Neuronal stem cell (in vitro differentiated cells): ENCODE results near the gene RNU1-3.
A peak's percentile ranks its signal among the peaks of the same experiment; 100 is the strongest.
"Not testable (repeated sequence)": the region's sequence is repeated elsewhere in the genome, so short reads cannot be mapped to it uniquely, and the experiment has no call there.

Experiments used
- DNase-seq: peaks from one replicate; pipeline ENCODE4 v3.0.0-alpha.2; 2013; ENCODE audit warnings: low spot score
- H2AFZ ChIP-seq: one replicate; pipeline ENCODE4 v1.6.1; 2013; ENCODE audit warnings: mild to moderate bottlenecking, low read length, inconsistent platforms
- H2AK5ac ChIP-seq: 2 replicates; pipeline ENCODE4 v1.6.1; 2013; ENCODE audit warnings: low read depth, mild to moderate bottlenecking, inconsistent platforms, low read length, moderate library complexity, mixed read lengths
- H2BK120ac ChIP-seq: 2 replicates; pipeline ENCODE4 v1.6.1; 2013; ENCODE audit warnings: low read depth, mild to moderate bottlenecking, inconsistent platforms, low read length, moderate library complexity, mixed read lengths
- H2BK12ac ChIP-seq: one replicate; pipeline ENCODE4 v1.6.1; 2013; ENCODE audit warnings: low read length, inconsistent platforms
- H2BK15ac ChIP-seq: 2 replicates; pipeline ENCODE4 v1.6.1; 2013; ENCODE audit warnings: mild to moderate bottlenecking, low read length, inconsistent platforms, mixed read lengths
- H2BK5ac ChIP-seq: one replicate; pipeline ENCODE4 v1.6.1; 2013; ENCODE audit warnings: inconsistent platforms, mild to moderate bottlenecking, low read length, moderate library complexity
- H3K14ac ChIP-seq: one replicate; pipeline ENCODE4 v1.6.1; 2013; ENCODE audit warnings: low read length, inconsistent platforms
- H3K18ac ChIP-seq: 2 replicates; pipeline ENCODE4 v1.6.1; 2013; ENCODE audit warnings: low read length, inconsistent platforms
- H3K23ac ChIP-seq: 2 replicates; pipeline ENCODE4 v1.6.1; 2013; ENCODE audit warnings: low read depth, mild to moderate bottlenecking, mixed read lengths, low read length, inconsistent platforms; ENCODE audit not compliant: poor library complexity
- H3K27ac ChIP-seq: replicated peaks from 3 replicates; pipeline ENCODE4 v1.5.1; 2013; ENCODE audit warnings: low read length, inconsistent platforms
- H3K27me3 ChIP-seq, 3 experiments: 2 replicates each; pipeline ENCODE4 v1.6.1; 2013; ENCODE audit warnings: low read length in 3 of 3, mild to moderate bottlenecking in 2 of 3, inconsistent platforms in 1 of 3, low read depth in 1 of 3, mixed read lengths in 1 of 3, moderate library complexity in 1 of 3; ENCODE audit not compliant: control insufficient read depth in 3 of 3, insufficient read depth in 3 of 3
- H3K36me3 ChIP-seq, 2 donors: replicated peaks in 1 of 2; 2 replicates each; pipeline ENCODE4 v1.6.1; 2013; ENCODE audit warnings: low read length in 2 of 2; ENCODE audit not compliant: control insufficient read depth in 2 of 2, insufficient read depth in 2 of 2
- H3K4ac ChIP-seq: 2 replicates; pipeline ENCODE4 v1.6.1; 2013; ENCODE audit warnings: inconsistent platforms, mild to moderate bottlenecking, low read length, moderate library complexity
- H3K4me1 ChIP-seq, 2 donors: 1 replicate in 1 of 2; 2 replicates in 1 of 2; pipeline ENCODE4 v1.6.1; 2013; ENCODE audit warnings: low read length in 2 of 2, low read depth in 1 of 2; ENCODE audit not compliant: control insufficient read depth in 2 of 2, insufficient read depth in 1 of 2
- H3K4me2 ChIP-seq: one replicate; pipeline ENCODE4 v1.6.1; 2013; ENCODE audit warnings: mild to moderate bottlenecking, low read length, inconsistent platforms; ENCODE audit not compliant: insufficient read depth, poor library complexity, severe bottlenecking
- H3K4me3 ChIP-seq, 2 donors: 2 replicates each; pipeline ENCODE4 v1.5.1; 2013; ENCODE audit warnings: low read length in 2 of 2, mild to moderate bottlenecking in 2 of 2, inconsistent platforms in 1 of 2, moderate library complexity in 1 of 2
- H3K79me1 ChIP-seq: one replicate; pipeline ENCODE4 v1.6.1; 2013; ENCODE audit warnings: low read depth, mild to moderate bottlenecking, inconsistent platforms, low read length, moderate library complexity
- H3K9ac ChIP-seq: one replicate; pipeline ENCODE4 v1.6.1; 2013; ENCODE audit warnings: mild to moderate bottlenecking, low read depth, low read length, inconsistent platforms; ENCODE audit not compliant: poor library complexity
- H3K9me3 ChIP-seq, 2 donors: replicated peaks in 1 of 2; 2 replicates each; pipeline versions ENCODE3 to v1.6.1; 2013; ENCODE audit warnings: low read length in 2 of 2, mild to moderate bottlenecking in 2 of 2, inconsistent platforms in 1 of 2, low read depth in 1 of 2, mixed read lengths in 1 of 2, moderate library complexity in 1 of 2; ENCODE audit not compliant: control insufficient read depth in 2 of 2, insufficient read depth in 1 of 2
- H4K8ac ChIP-seq: one replicate; pipeline ENCODE4 v1.6.1; 2013; ENCODE audit warnings: low read depth, mild to moderate bottlenecking, inconsistent platforms, low read length, moderate library complexity
- H4K91ac ChIP-seq: one replicate; pipeline ENCODE4 v1.6.1; 2013; ENCODE audit warnings: low read length, low read depth, mild to moderate bottlenecking, inconsistent platforms; ENCODE audit not compliant: poor library complexity
- WGBS, 2 donors: extraction: QIAGEN DNeasy Blood & Tissue Kit; methylation state at CpG; one replicate each; pipeline ENCODE4 v1.1.7; 2013; ENCODE audit warnings: missing lambda C conversion rate in 2 of 2, mixed read lengths in 1 of 2; ENCODE audit not compliant: insufficient read length in 2 of 2, insufficient replicate concordance in 1 of 2; ENCODE audit errors: extremely low coverage in 2 of 2; 5-methylcytosine and 5-hydroxymethylcytosine counted together

RNU1-3 gene

GRCh38 chr1:16677552-16678431, 11.0 kb upstream of the RNU1-3 start:
- WGBS, 2 donors, result no CpG with 5 or more reads among the region's 34 CpGs
- Histone ChIP-seq H3K36me3 (no peaks in the 10 kb centered on the region), H3K9me3 (no peaks in the 10 kb centered on the region), H2BK5ac (no peak overlapping the region), H3K4me3 (no peak overlapping the region), H3K18ac (no peak overlapping the region), H3K14ac (no peak overlapping the region), H2BK12ac (peak overlapping the region; percentile 22), H2BK120ac (no peak overlapping the region), H2AK5ac (peak overlapping the region; percentile 37), H2BK15ac (no peak overlapping the region), H2AFZ (no peak overlapping the region), H3K4ac (no peak overlapping the region), H3K4me1 (peaks cover 0 to 4% of the 10 kb centered on the region in 2 donors), H3K79me1 (no peaks in the 10 kb centered on the region), H3K9ac (no peak overlapping the region), H3K27me3 (no peaks in the 10 kb centered on the region), H3K23ac (no peak overlapping the region), H4K91ac (no peak overlapping the region), H4K8ac (peak overlapping the region; percentile 43), H3K4me2 (no peak overlapping the region), H3K27ac (no peak overlapping the region)
- DNase-seq, result peak; percentile 51

GRCh38 chr1:16676661-16677523, 10.1 kb upstream of the RNU1-3 start:
- not testable (repeated sequence) for H3K4ac ChIP-seq, H3K23ac ChIP-seq, H3K14ac ChIP-seq, H3K27me3 ChIP-seq, H2BK15ac ChIP-seq, H4K8ac ChIP-seq, H2BK120ac ChIP-seq, H3K4me2 ChIP-seq, H2BK5ac ChIP-seq, H3K36me3 ChIP-seq, H2AFZ ChIP-seq, H3K4me1 ChIP-seq, H3K9me3 ChIP-seq, H3K27ac ChIP-seq, DNase-seq, H3K9ac ChIP-seq, H3K18ac ChIP-seq, H4K91ac ChIP-seq, H3K79me1 ChIP-seq, H3K4me3 ChIP-seq, H2AK5ac ChIP-seq
- WGBS, 2 donors, result no CpG with 5 or more reads among the region's 22 CpGs
- peak overlapping the region; percentile 22 for H2BK12ac ChIP-seq

DNA sequence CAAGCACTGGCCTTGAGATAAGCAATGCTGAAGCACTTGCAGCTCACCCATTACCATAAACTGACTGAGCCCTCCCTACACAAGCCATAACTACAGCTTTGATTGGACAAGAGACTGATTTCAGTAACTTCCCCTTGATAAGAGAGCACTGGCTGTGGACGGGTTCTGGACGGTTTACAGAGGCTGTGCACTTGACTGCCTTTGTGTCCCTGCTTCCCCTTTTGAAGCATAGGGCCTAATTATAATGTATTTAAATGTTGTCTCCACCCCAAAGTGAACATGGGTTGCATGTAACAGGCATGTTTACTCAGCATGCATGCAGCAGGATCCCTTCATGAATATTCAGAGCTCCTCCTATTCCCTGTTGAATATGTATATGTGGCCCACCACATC, 8.4 kb upstream of the RNU1-3 start:
- H2BK120ac ChIP-seq, H3K4me3 ChIP-seq, H2BK5ac ChIP-seq, H3K36me3 ChIP-seq, H3K18ac ChIP-seq, H2BK15ac ChIP-seq, H3K27me3 ChIP-seq, H3K23ac ChIP-seq, H4K91ac ChIP-seq, H2BK12ac ChIP-seq, H2AFZ ChIP-seq, H3K4me2 ChIP-seq, H3K4ac ChIP-seq, H2AK5ac ChIP-seq, H3K9ac ChIP-seq, H3K4me1 ChIP-seq, H4K8ac ChIP-seq, H3K79me1 ChIP-seq, H3K14ac ChIP-seq, H3K27ac ChIP-seq, DNase-seq, H3K9me3 ChIP-seq: not testable (repeated sequence)
- no CpG with 5 or more reads among the region's 2 CpGs for WGBS, 2 donors

GRCh38 chr1:16673976-16674375, 7.2 kb upstream of the RNU1-3 start:
- H2BK15ac ChIP-seq, H3K79me1 ChIP-seq, H3K23ac ChIP-seq, H4K91ac ChIP-seq, H2AK5ac ChIP-seq, H2BK120ac ChIP-seq, H2AFZ ChIP-seq, H3K4me2 ChIP-seq, H3K4me3 ChIP-seq, H2BK12ac ChIP-seq, H3K9ac ChIP-seq, H3K9me3 ChIP-seq, H3K27ac ChIP-seq, H2BK5ac ChIP-seq, H3K4me1 ChIP-seq, H3K18ac ChIP-seq, H3K4ac ChIP-seq, H3K14ac ChIP-seq, DNase-seq, H3K36me3 ChIP-seq, H3K27me3 ChIP-seq, H4K8ac ChIP-seq: not testable (repeated sequence)
- no CpG with 5 or more reads among the region's 5 CpGs for WGBS, 2 donors
